ENCODE measurements around the gene XPO5.

The XPO5 gene

GRCh38 chr6:43506667-43507471 lies 69.0 kb downstream of the XPO5 start:
- peak; percentile 88 for TF ChIP-seq CTCF (IDR thresholded peaks at IDR 0.05; ENCODE audit: borderline replicate concordance, control extremely low read depth, extremely low read depth, insufficient read depth, missing control alignments)
- DNase-seq (ENCODE audit: low spot score), result peak; percentile 88
- in situ Hi-C loops (cut with MboI; ENCODE audit: low sequenced_read_pairs, unreplicated experiment), result loop anchor here (10.0 kb wide), 1 partner anchor 112 kb away; no protein-coding TSS in a partner anchor

GRCh38 chr6:43506171-43506570 lies 69.7 kb downstream of the XPO5 start:
- DNase-seq (ENCODE audit: low spot score), result no peak
- in situ Hi-C loops (cut with MboI; ENCODE audit: low sequenced_read_pairs, unreplicated experiment), result loop anchor here (10.0 kb wide), 1 partner anchor 111 kb away; no protein-coding TSS in a partner anchor

GRCh38 chr6:43505718-43506117 lies 70.1 kb downstream of the XPO5 start:
- DNase-seq (ENCODE audit: low spot score), result no peak
- in situ Hi-C loops (cut with MboI; ENCODE audit: low sequenced_read_pairs, unreplicated experiment), result loop anchor here (10.0 kb wide), 1 partner anchor 111 kb away; no protein-coding TSS in a partner anchor
- no peak for TF ChIP-seq CTCF (IDR thresholded peaks at IDR 0.05; ENCODE audit: borderline replicate concordance, control extremely low read depth, extremely low read depth, insufficient read depth, missing control alignments)

More at GRCh38 chr6:43506171-43506570, 69.7 kb downstream of the XPO5 start:
- TF ChIP-seq CTCF (IDR thresholded peaks at IDR 0.05; ENCODE audit: borderline replicate concordance, control extremely low read depth, extremely low read depth, insufficient read depth, missing control alignments), result no peak

DNA sequence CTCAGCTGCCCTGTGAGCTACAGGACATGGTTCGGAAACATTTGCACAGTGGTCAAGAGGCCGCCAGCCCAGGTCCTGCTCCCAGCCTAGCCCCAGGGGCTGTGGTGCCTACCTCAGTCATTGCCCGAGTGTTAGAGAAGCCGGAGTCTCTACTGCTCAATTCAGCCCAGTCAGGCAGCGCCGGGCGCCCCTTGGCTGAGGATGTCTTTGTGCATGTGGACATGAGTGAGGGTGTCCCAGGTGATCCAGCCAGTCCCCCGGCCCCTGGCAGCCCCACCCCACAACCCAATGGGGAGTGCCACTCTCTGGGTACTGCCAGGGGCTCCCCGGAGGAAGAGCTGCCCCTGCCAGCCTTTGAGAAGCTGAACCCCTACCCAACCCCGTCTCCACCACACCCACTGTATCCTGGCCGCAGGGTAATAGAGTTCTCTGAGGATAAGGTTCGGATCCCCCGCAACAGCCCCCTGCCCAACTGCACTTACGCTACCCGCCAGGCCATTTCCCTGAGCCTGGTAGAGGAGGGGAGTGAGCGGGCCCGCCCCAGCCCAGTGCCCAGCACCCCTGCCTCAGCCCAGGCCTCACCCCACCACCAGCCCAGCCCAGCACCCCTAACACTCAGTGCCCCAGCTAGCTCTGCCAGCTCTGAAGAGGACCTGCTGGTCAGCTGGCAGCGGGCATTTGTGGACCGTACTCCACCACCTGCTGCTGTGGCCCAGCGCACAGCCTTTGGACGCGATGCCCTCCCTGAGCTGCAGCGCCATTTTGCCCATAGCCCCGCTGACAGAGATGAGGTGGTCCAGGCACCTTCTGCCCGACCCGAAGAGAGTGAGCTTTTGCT lies 70.9 kb downstream of the XPO5 start:
- no peak for DNase-seq (ENCODE audit: low spot score)
- in situ Hi-C loops (cut with MboI; ENCODE audit: low sequenced_read_pairs, unreplicated experiment), result loop anchor here (10.0 kb wide), 1 partner anchor 110 kb away; no protein-coding TSS in a partner anchor
- no peak for TF ChIP-seq CTCF (IDR thresholded peaks at IDR 0.05; ENCODE audit: borderline replicate concordance, control extremely low read depth, extremely low read depth, insufficient read depth, missing control alignments)

GRCh38 chr6:43503443-43503842 lies 72.4 kb downstream of the XPO5 start:
- in situ Hi-C loops (cut with MboI; ENCODE audit: low sequenced_read_pairs, unreplicated experiment), result loop anchor here (10.0 kb wide), 1 partner anchor 109 kb away; no protein-coding TSS in a partner anchor
- TF ChIP-seq CTCF (IDR thresholded peaks at IDR 0.05; ENCODE audit: borderline replicate concordance, control extremely low read depth, extremely low read depth, insufficient read depth, missing control alignments), result no peak
- no peak for DNase-seq (ENCODE audit: low spot score)

GRCh38 chr6:43502666-43503065 lies 73.2 kb downstream of the XPO5 start:
- in situ Hi-C loops (cut with MboI; ENCODE audit: low sequenced_read_pairs, unreplicated experiment), result loop anchor here (10.0 kb wide), 1 partner anchor 108 kb away; no protein-coding TSS in a partner anchor
- no peak for DNase-seq (ENCODE audit: low spot score)
- TF ChIP-seq CTCF (IDR thresholded peaks at IDR 0.05; ENCODE audit: borderline replicate concordance, control extremely low read depth, extremely low read depth, insufficient read depth, missing control alignments), result no peak
